HG03442 (cell line): ENCODE results near the gene NPPA.
"Not testable (repeated sequence)": the region's sequence is repeated elsewhere in the genome, so short reads cannot be mapped to it uniquely, and the experiment has no call there.

ENCODE experiments used
- ATAC-seq: cut with Tn5 transposase; IDR thresholded peaks from one replicate; pipeline ENCODE4 v1.9.1; 2021; ENCODE audit warnings: mild to moderate bottlenecking, moderate library complexity; ENCODE audit not compliant: unreplicated experiment

The NPPA gene

DNA sequence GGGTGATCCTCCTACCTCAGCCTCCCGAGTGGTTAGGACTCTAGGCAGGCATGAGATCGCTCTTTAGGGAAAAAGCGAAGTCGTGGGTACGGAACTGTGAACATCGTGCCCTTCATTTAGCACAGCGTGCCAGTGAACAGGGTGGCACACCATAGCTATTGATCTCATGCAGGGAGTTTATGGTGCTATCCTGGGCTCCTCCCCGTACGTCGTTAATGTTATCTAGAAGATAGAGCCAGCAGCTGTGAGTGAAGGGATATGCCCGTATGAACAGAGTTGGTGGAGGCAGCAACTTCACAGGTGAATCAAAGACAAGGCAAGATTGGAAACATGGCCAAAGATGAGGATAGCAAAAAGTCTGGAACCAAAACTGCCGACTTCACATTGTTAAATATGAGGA, 30.4 kb downstream of the NPPA start:
- no peak for ATAC-seq

DNA sequence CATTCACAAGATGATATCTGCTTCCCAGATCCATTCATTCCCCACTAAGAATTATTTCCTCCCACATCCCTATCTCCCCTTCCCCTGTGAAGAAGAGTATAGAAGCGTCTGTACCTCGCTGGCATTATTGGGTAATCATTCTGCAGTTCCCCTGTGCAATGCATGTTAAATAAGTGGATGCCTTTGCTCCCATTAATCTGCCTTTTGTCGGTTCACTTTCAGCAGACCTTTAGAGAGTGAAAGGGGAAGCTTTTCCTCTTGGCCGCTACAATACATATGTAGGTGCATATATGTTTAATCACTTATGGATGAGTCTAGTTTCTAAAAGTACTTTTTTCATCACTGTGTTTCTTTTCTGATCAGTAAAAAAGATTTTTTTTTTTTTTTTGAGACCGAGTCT, 34.6 kb downstream of the NPPA start:
- ATAC-seq: no peak

DNA sequence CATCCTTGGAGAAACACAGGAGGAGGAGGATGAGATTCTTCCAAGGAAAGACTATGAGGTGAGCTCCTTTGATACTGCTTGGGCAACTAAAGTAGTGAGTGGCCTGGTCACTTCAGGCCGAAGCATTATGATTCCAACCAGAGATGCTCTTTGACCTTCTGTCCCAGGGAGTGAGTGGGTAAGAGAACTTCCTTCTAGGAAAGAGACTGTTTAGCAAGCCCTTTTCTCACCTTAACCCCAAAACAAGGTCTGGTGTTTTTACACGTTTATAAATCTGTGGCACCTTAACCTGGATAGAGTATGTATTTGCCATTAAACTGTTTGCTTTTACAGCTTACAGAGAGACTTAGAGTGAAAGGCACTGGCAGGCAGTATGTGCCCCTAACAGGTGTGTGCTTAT, 40.5 kb downstream of the NPPA start:
- no peak for ATAC-seq

DNA sequence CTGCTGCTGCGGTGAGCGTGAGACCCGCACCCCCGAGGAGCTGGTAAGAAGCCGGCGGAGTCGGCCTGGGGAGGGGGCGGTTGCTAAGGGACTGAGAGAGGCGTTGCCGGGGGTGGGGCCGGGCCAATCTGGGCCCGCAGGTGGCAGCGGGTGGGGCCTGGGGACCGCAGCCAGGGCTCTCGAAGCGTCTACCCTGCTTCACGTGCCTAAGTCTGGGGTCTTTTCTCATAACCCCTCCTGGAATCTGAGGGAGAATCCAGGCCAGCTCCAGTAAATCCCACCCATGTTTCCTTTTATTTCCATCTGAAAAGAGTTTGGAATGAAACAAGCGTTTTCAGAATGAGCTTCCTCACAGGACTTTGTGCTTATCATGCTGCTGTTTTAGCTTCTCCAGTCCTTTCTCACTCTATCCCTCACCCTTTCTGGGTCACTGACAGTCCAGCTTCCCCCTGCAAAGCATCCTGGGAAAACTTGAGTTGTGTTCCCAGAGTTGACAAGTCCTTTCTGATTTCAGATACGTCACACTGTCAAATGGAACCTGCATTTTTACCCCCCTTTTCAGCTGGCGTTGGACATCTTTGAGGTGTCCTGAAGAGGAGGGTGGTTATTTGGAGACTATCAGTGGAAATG, 41.2 kb downstream of the NPPA start:
- ATAC-seq: peak; percentile 28

DNA sequence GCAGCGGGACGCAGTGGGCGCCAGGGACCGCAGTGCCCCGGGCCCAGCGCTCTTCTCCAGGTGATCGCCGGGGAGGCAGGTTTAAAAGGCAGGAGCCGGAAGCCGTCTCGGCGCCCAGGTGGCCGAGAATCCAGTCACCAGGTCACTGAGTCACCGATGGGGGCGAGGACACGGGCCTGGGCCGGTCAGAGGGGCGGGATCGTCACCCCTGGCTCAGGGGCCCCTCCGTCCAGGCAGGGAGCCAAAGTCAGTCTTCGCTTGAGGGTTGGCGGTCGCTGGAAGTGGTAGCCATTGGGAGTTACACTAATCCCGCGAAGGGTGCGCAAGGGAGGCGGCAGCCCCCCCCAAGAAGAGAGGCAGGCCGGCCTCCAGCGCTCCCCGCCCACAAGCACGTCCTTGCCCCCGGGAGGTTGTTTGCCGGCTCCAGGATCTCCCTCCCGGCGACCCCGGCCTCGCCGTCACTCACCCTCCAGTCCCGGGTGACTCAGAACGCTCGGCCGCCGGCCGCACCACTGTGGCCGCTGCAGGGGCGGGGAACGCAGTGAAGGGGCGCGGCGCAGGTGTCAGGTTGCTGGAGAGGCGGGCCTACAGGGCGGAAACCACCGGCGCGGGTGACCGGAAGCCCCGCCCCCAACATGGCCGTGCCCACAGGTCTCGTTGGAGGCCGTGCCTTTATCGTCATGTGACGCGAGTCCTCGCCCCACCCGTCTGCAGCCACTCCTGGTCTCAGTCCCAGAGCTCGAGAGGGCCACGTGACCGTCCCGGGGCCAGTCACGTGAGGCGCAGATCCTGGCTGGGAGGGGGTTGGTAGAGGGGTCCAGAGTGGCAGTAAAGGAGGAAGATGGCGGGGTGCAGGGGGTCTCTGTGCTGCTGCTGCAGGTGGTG, 41.9 kb downstream of the NPPA start, which contains the start of the genes CLCN6 and MTHFR:
Gene CLCN6 (plus strand): TSS at position 770 of the 885 bp plus-strand sequence. CDS start 72 bp downstream, at position 842.
Gene MTHFR (minus strand): TSS at position 543 of the 885 bp plus-strand sequence. CDS start 2,848 bp downstream, outside the sequence.
- peak; percentile 82 for ATAC-seq

DNA sequence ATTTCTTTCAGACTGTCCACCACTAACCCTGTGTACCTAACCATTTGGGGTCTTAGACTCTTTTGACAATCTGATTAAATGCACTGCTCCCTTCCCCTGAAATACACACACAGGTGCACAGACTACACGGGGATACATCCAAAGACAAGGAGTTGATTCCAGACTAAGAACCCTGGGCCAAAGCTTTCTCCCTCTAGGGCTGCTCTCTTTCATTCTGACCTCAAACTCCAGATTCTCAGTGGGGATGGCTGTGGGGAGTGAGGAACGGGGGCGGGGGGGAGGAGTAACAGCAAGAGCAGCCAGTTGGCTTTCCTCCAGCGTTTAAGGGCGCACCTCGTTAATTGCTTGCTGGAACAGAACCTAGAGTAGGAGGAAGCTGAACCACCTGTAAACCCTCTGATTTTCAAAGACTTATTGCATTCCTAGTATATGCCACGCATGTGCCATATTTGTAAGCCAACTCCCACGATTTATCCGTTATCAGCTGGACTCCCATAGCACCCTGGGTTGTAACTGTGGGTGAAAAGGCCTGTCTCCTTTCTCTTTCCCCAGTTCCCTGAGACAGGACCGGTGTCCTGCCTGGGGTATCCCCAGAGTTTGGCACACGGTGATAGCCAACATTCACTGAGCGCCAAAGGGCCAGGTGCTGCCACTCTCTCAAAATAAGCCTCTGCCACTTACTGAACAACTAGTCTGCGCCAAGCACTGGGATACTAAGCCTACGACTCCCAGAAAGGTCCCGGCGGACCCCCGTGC, 42.7 kb downstream of the NPPA start:
- ATAC-seq: no peak

DNA sequence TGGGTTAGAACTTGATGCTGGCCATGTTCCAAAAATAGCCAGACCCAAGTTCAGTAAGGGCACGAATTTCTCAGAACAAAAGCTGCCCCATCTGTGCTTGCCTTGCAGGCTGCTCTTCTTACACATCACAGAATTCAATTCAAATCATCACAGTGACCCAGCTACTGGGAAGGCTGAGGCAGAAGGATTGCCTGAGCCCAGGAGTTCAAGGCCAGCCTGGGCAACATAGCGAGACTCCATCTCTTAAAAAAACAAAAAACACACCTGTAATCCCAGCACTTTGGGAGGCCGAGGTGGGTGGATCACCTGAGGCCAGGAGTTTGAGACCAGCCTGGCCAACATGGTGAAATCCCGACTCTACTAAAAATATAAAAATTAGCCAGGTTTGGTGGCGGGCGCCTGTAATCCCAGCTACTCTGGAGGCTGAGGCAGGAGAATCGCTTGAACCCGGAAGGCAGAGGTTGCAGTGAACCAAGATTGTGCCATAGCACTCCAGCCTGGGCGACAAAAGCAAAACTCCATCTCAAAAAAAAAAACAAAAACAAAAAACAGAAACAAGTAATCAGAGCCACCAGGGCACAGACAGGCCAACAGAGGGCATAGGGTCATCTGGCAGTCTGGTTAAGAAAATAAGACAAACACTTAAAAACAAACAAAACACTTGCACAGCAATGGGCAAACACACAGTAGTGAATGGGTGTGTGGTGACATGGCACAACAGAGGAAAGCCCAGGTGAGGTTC, 43.5 kb downstream of the NPPA start:
- not testable (repeated sequence) for ATAC-seq

DNA sequence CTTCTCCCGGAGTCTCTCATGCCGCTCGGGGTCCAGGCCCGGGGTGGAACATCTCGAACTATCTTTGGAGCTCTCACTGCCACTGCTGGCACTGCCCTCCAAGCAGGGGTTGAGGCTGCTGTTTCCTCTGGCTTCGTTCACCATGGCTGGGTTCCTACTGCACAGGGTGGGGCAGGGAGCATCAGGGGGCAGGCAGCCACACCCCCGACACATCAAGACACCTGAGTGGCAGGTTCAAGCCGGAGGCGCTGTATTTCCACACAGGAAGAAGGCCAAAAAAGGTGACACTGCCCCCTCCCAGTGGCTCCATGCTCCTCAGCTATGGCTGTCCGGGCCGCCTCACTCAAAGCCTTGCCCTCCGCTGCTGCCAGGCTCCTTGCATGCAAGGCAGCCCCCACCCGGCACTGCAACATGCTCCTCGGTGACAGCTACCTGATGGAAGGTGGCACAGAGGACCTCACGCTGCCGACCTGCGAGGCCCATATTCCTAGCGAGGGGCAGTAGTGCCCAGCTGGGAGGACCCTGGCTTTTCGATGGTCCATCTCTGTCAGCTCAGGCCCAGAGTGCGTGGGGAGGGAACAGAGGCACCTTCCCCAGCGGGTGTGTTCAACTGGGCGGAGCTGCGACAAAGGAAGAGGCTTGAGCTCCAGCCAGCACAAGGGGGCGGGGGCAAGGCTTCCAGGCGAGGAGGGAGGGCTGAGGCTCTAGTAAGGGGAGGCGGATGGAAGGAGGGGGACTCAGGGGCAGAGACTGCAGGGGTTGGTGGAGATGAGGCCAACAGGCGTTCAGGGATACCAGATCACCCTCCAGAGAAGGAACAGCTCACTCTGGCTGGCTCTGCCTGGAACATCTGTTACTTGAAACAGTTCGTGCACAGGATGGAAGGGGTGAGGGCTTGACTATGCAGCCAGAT, 44.4 kb downstream of the NPPA start:
- no peak for ATAC-seq

DNA sequence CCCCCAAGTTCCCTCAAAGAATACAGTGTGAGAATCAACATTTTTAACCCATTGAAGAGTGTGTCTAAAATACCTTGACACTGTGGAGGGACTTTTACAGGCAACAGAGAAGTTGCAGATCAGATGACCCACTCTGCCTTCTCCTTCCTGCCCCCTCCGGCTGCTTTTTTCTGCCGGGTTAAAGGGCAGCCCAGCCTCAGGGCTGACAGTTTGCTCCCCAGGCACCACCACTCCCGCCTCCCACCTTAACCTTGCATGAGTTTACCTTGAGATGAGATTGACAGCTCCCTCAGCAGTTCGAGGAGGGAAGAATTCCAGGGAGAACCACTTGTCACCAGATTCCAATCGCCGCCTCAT, 45.0 kb downstream of the NPPA start:
- ATAC-seq: no peak

DNA sequence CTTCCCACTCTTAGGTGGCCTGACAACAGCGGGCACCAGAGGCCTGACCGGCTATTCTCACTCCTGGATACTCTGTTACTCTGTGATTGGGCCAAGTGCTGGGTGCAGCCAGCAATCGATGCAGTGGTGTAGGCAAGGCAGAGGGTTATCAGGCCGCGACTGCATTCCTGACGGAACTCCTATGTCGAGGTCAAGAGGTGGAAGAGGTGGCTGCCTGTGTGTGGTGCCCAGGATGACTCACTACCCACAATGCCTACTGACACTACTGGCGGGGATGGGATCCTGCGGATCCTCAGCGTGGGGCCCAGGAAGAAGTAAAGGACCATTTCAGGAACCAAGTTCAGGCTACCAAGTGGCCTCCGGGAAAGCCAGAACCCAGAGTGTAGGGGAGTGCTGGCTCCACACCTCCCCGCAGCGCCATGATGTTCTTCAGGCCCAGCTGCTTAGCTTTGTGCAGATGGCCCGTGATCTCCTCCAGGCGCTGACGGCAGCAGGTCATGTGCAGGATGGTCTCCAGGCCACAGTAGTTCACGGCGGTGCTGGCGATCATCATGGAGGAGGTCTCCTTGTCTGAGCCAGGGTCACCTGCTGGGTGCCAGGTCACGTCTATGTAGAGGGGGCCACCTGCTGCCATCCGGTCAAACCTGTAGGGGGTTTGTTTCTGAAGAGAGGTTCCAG, 46.7 kb downstream of the NPPA start:
- ATAC-seq: no peak

DNA sequence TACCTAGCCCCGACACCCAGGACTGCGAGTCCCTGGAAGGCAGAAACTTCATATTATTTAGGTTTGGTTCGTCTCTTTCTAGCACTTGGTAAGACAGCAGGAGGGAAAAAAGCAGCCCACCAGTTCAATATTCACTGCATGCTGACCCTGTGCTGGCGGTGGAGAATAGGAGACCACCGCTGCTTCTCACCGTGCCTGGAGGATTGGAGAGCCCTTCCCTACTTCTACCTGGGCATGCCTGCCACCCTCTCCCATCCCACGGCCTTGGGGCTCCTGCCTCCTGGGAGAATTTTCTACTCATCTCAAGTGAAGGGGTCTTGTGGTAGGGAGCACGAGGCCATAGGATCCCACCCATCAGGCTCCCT, 47.2 kb downstream of the NPPA start:
- no peak for ATAC-seq

DNA sequence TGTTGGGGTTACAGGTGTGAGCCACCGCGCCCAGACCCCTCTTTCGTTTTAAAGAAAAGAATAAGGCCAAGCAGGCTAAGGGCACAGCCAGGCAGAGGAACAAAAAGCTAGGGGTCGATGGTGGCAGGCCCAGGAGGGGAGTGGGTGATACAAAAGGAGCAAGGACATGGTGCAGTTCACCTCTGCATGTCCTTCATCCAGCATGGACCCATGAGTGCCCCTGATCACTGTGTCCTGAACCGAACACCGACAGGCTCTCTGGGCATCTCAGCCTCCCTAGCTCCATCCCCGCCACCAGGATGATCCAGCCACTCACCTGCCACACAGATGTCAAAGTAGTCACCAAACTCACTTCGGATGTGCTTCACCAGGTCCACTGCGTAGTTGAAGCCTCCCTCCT, 47.7 kb downstream of the NPPA start:
- no peak for ATAC-seq

DNA sequence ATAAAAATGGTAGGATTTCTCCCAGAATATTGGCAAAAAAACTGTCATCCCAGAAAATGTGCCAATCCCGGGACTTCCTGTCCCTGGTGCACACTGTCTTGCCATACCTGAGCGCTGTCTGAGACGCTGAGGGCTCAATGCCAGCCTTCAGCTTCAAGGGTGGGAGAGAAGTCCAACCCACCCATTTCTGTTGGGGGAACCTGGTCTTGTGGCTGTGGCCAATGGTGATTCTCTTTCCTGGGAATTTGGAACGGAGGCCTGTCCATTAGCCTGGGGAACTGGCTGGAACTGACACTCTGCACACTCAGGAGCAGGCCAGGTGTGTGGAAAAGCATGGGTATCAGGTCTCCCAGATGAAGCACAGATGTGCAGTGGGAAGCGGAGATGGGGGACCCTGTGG, 48.5 kb downstream of the NPPA start:
- no peak for ATAC-seq

DNA sequence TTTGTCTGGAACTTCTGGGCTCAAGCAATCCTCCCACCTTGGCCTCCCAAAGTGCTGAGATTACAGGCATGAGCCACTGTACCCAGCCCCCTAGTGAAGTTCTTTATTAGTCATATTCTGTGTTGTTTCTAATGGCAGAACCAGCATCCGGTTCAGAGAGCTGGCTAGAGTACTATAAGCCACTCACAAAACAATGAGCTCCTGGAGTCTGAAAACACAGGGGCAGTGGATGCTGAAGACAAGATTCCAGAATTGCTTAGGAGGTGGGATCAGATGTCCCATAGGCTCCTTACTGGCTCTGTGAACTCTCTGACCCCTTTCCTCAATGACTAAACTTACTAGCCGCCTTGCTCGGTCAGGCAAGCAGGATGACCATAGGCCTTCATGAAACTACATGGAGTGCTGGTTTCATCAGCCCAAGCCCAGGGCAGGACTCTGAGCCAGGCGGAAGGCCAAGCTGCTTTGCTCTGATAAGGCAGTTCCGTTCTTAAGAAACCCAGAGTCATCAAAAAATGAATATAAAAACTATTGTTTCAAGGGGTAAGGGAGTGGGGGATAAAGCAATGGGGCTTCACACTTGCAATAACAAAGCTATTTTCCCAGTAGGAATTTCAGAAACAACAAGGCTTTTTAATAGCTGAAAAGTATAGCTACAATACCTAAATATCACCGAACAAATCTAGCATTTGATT, 49.9 kb downstream of the NPPA start:
- no peak for ATAC-seq

DNA sequence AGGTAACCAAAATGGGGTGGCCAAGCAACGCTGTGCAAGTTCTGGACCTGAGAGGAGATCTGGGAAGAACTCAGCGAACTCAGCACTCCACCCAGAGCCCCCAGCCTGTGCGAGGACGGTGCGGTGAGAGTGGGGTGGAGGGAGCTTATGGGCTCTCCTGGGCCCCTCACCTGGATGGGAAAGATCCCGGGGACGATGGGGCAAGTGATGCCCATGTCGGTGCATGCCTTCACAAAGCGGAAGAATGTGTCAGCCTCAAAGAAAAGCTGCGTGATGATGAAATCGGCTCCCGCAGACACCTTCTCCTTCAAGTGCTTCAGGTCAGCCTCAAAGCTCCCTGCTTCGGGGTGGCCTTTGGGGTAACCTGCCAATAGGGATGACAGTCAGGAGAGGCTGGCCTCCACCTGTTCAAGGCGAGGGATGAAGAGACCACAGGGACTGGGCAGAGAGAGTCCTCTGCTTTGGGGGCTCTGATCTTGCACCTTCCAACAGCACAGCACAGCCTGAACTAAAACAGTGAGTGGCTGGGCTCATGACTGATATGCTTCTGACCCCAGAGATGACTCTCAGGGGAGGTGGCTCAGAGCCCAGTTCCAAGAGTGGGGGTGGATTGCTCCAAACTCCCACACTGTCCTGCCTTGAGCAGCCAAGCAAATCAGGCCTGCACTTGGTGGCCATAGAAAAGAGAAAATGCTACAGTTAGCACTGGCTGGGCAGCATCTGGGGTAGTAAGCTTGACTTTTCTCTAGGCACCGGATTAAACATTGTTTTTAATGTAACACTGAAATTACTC, 51.4 kb downstream of the NPPA start:
- ATAC-seq: no peak
